GM21447 (cell line): ENCODE measurements around the gene RPP21.
"Not testable (repeated sequence)": the region's sequence is repeated elsewhere in the genome, so short reads cannot be mapped to it uniquely, and the experiment has no call there.

Experiments used
- ATAC-seq: cut with Tn5 transposase; IDR thresholded peaks from one replicate; pipeline ENCODE4 v1.9.1; 2021; ENCODE audit not compliant: unreplicated experiment

The RPP21 gene

GRCh38 chr6:30369280-30369679 is 24.3 kb downstream of the RPP21 start:
- ATAC-seq: not testable (repeated sequence)

GRCh38 chr6:30378290-30378937 is 33.5 kb downstream of the RPP21 start:
- ATAC-seq: no peak

GRCh38 chr6:30380464-30380863 is 35.5 kb downstream of the RPP21 start:
- no peak for ATAC-seq

- ATAC-seq: no peak
These were observed 41.2 kb downstream of the RPP21 start for GRCh38 chr6:30386166-30386565.

- no peak for ATAC-seq
These were observed 46.3 kb downstream of the RPP21 start for GRCh38 chr6:30391240-30391639.

- ATAC-seq: no peak
These were observed 49.2 kb downstream of the RPP21 start for GRCh38 chr6:30394139-30394538.
